HTR-8/SVneo (cell line): ENCODE data around the gene WDR76.
A peak's percentile ranks its signal among the peaks of the same experiment; 100 is the strongest.
"Not testable (repeated sequence)": the region's sequence is repeated elsewhere in the genome, so short reads cannot be mapped to it uniquely, and the experiment has no call there.

ENCODE experiments used
- DNase-seq: peaks from one replicate; pipeline ENCODE4 v3.0.0; 2011; ENCODE audit warnings: low spot score, mixed read lengths; ENCODE audit not compliant: insufficient read length
- FAIRE-seq: peaks from 2 replicates; lab custom pipeline; 2011; peaks lifted over from hg19 to GRCh38; lab: Jason Lieb, UNC

The WDR76 gene

GRCh38 chr15:43826508-43827341 lies at the start of gene WDR76:
Gene WDR76 (plus strand): TSS chr15:43827002. CDS start chr15:43827033, 31 bp downstream.
- FAIRE-seq (no peak), DNase-seq (peak; percentile 81)

GRCh38 chr15:43777267-43777914 lies 49.4 kb upstream of the WDR76 start:
- no peak for FAIRE-seq

GRCh38 chr15:43779016-43779415 lies 47.8 kb upstream of the WDR76 start:
- FAIRE-seq (no peak), DNase-seq (no peak)

More at GRCh38 chr15:43777267-43777914, 49.4 kb upstream of the WDR76 start:
- DNase-seq: peak; percentile 75

- no peak for DNase-seq
- FAIRE-seq: no peak
Observed at GRCh38 chr15:43789409-43789808, 37.4 kb upstream of the WDR76 start.

GRCh38 chr15:43791993-43792760 lies 34.6 kb upstream of the WDR76 start, which contains the start of gene SERF2:
Gene SERF2 (plus strand): TSS chr15:43792320. CDS start chr15:43792377, 57 bp downstream.
- peak; percentile 98 for DNase-seq
- peak; percentile 94 for FAIRE-seq

- DNase-seq (no peak), FAIRE-seq (no peak)
Observed at GRCh38 chr15:43792761-43793476, 33.9 kb upstream of the WDR76 start.

GRCh38 chr15:43793647-43794046 lies 33.2 kb upstream of the WDR76 start:
- FAIRE-seq (no peak), DNase-seq (no peak)

GRCh38 chr15:43794269-43795037 lies 32.3 kb upstream of the WDR76 start:
- DNase-seq (no peak), FAIRE-seq (no peak)

- DNase-seq (no peak), FAIRE-seq (no peak)
Observed at GRCh38 chr15:43795197-43795596, 31.6 kb upstream of the WDR76 start.

- DNase-seq: no peak
- no peak for FAIRE-seq
Observed at GRCh38 chr15:43795997-43796396, 30.8 kb upstream of the WDR76 start.

GRCh38 chr15:43796566-43796965 lies 30.2 kb upstream of the WDR76 start:
- DNase-seq: no peak
- no peak for FAIRE-seq

- FAIRE-seq: no peak
- DNase-seq: no peak
Observed at GRCh38 chr15:43799209-43799944, 27.4 kb upstream of the WDR76 start.

GRCh38 chr15:43799945-43800285 lies 26.9 kb upstream of the WDR76 start, which contains the start of gene SERINC4:
Gene SERINC4 (minus strand): TSS chr15:43800220. CDS start chr15:43799986, 234 bp downstream.
- no peak for DNase-seq

GRCh38 chr15:43800286-43801141 lies 26.3 kb upstream of the WDR76 start, which contains the start of gene HYPK:
Gene HYPK (plus strand): TSS chr15:43800599. CDS start chr15:43800623, 24 bp downstream.
- peak; percentile 67 for DNase-seq
- no peak for FAIRE-seq

More at GRCh38 chr15:43799945-43800285, 26.9 kb upstream of the WDR76 start, which contains the start of gene SERINC4:
- no peak for FAIRE-seq

- FAIRE-seq, DNase-seq: not testable (repeated sequence)
Observed at GRCh38 chr15:43802676-43803075, 24.1 kb upstream of the WDR76 start.

GRCh38 chr15:43808435-43808950 lies 18.3 kb upstream of the WDR76 start:
- no peak for FAIRE-seq
- no peak for DNase-seq
